BE2C (cell line): Measurements from ENCODE around the gene KCTD19.
A peak's percentile ranks its signal among the peaks of the same experiment; 100 is the strongest.

Experiments
- DNase-seq: peaks from one replicate; pipeline ENCODE4 v3.0.0-alpha.2; 2020
- H3K27me3 ChIP-seq: fragments of 250-450 bp; sonication (Bioruptor Pico); 2 replicates; pipeline ENCODE4 v1.5.1; 2020; ENCODE audit warnings: mild to moderate bottlenecking
- H3K36me3 ChIP-seq: fragments of 250-450 bp; sonication (Bioruptor Pico); 2 replicates; pipeline ENCODE4 v1.5.1; 2020; ENCODE audit warnings: mild to moderate bottlenecking
- H3K4me1 ChIP-seq: fragments of 250-450 bp; sonication (Bioruptor Pico); 2 replicates; pipeline ENCODE4 v1.5.1; 2020
- H3K4me3 ChIP-seq: 2 replicates; pipeline ENCODE4 v1.5.1; 2011; ENCODE audit warnings: low read depth, low read length
- H3K9me3 ChIP-seq: fragments of 250-450 bp; sonication (Bioruptor Pico); 2 replicates; pipeline ENCODE4 v1.5.1; 2020
- TF ChIP-seq, protein P1 (sequence below): IDR thresholded peaks from 2 replicates; pipeline ENCODE4 v1.5.1; 2012; ENCODE audit warnings: mild to moderate bottlenecking, low read depth, low read length

KCTD19 gene

DNA sequence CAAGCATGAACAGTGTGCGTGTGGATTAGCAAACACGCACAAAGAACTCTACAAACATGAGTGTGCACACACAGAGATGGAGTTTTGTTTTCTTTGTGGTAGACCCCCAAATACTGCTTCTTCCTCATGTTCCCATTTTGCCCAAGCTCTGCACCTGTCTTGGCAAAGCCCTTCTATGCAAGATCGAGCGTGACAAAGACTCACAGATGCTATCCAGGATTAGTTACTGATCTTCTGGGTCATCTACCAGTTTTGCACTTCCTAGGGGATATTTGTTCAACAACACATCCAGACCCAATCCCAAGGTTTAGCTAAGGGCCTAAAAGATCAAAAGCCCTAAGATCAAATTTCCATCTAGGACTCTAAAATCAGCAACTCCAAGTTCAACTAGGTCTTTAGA is 16.1 kb upstream of the KCTD19 start:
- no peak for DNase-seq
- no peaks in the 10 kb centered on the region for H3K4me1 ChIP-seq
- TF ChIP-seq, protein P1, sequence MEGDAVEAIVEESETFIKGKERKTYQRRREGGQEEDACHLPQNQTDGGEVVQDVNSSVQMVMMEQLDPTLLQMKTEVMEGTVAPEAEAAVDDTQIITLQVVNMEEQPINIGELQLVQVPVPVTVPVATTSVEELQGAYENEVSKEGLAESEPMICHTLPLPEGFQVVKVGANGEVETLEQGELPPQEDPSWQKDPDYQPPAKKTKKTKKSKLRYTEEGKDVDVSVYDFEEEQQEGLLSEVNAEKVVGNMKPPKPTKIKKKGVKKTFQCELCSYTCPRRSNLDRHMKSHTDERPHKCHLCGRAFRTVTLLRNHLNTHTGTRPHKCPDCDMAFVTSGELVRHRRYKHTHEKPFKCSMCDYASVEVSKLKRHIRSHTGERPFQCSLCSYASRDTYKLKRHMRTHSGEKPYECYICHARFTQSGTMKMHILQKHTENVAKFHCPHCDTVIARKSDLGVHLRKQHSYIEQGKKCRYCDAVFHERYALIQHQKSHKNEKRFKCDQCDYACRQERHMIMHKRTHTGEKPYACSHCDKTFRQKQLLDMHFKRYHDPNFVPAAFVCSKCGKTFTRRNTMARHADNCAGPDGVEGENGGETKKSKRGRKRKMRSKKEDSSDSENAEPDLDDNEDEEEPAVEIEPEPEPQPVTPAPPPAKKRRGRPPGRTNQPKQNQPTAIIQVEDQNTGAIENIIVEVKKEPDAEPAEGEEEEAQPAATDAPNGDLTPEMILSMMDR: no peak

DNA sequence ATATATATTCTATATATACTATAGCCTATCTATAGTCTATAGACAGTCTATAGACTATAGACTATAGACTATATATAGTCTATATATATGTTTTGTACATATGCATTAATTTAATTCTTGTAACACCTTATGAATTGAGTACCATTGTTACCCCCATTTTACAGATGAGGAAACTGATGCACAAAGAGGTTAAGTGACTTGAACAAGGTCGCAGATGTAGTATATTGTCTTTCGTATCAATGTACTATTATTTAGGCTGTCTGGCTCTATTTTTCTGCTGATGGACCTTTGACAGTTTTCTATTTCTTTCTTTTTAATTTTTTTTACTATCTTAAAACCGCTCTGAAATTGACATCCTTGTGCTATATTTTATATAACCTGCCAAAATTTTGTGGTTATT is 14.7 kb upstream of the KCTD19 start:
- Histone ChIP-seq H3K27me3 (no peaks in the 10 kb centered on the region), H3K4me3 (no peak overlapping the region), H3K9me3 (no peaks in the 10 kb centered on the region), H3K36me3 (no peaks in the 10 kb centered on the region), H3K4me1 (no peaks in the 10 kb centered on the region)
- TF ChIP-seq, protein P1: no peak
- DNase-seq: no peak

More for the DNA sequence above, 16.1 kb upstream of the KCTD19 start:
- Histone ChIP-seq H3K9me3 (no peaks in the 10 kb centered on the region), H3K4me3 (no peak overlapping the region), H3K27me3 (no peaks in the 10 kb centered on the region), H3K36me3 (no peaks in the 10 kb centered on the region)

- TF ChIP-seq, protein P1: peak; percentile 31
- DNase-seq: no peak
- no peaks in the 10 kb centered on the region for H3K36me3 ChIP-seq
- H3K9me3 ChIP-seq: no peaks in the 10 kb centered on the region
- no peaks in the 10 kb centered on the region for H3K4me1 ChIP-seq
- no peak overlapping the region for H3K4me3 ChIP-seq
- H3K27me3 ChIP-seq: no peaks in the 10 kb centered on the region
Measured at GRCh38 chr16:67339453-67339852, 12.9 kb upstream of the KCTD19 start.

DNA sequence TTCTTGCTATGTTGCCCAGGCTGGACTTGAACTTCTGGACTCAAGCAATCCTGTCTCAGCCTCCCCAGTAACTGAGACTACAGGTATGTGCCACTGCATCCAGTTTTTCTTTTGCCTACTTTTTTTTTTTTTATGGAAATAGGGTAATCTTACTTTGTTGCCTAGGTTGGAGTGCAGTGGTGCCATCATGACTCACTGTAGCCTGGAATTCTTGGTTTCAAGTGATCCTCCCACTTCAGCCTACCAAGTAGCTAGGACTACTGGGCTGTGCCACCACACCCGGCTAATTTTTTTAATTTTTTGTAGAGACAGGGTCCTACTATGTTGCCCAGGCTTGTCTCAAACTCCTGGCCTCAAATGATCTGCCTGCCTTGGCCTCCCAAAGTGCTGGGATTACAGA is 10.1 kb upstream of the KCTD19 start:
- H3K36me3 ChIP-seq: no peaks in the 10 kb centered on the region
- H3K4me3 ChIP-seq: no peak overlapping the region
- no peaks in the 10 kb centered on the region; the same call in 1 of the 2 replicates for H3K9me3 ChIP-seq
- no peaks in the 10 kb centered on the region for H3K4me1 ChIP-seq
- TF ChIP-seq, protein P1: no peak
- DNase-seq: no peak
- no peaks in the 10 kb centered on the region for H3K27me3 ChIP-seq

- no peak for DNase-seq
- Histone ChIP-seq H3K4me3 (no peak overlapping the region), H3K4me1 (no peaks in the 10 kb centered on the region), H3K9me3 (no peaks in the 10 kb centered on the region; the same call in 1 of the 2 replicates), H3K36me3 (no peaks in the 10 kb centered on the region), H3K27me3 (no peaks in the 10 kb centered on the region; the same call in 1 of the 2 replicates)
- TF ChIP-seq, protein P1: no peak
Measured at GRCh38 chr16:67336116-67336515, 9.6 kb upstream of the KCTD19 start.

GRCh38 chr16:67333315-67333714 is 6.8 kb upstream of the KCTD19 start:
- TF ChIP-seq, protein P1: no peak
- Histone ChIP-seq H3K27me3 (no peaks in the 10 kb centered on the region; the same call in 1 of the 2 replicates), H3K4me1 (no peaks in the 10 kb centered on the region), H3K36me3 (no peaks in the 10 kb centered on the region), H3K9me3 (no peaks in the 10 kb centered on the region; the same call in 1 of the 2 replicates), H3K4me3 (no peak overlapping the region)
- no peak for DNase-seq
